Spleen (tissue), 7 donors: ENCODE results near the gene NAMPT.

Source experiments
- POLR2AphosphoS5 ChIP-seq, 3 donors: sonication (generic); formaldehyde crosslinking; IDR thresholded peaks; one replicate each; pipeline ENCODE4 v1.5.1; 2017; ENCODE audit warnings: antibody characterized with exemption in 3 of 3
- TF ChIP-seq, protein P1 (sequence below), 11 experiments: fragments of 200-600 bp in 7 of 11; fragments of 450-650 bp in 4 of 11; sonication (generic) in 4 of 11; IDR thresholded peaks in 8 of 11; conservative IDR thresholded peaks in 3 of 11; 1 replicate in 7 of 11; 2 replicates in 4 of 11; pipeline versions ENCODE4 v1.4.0 to v1.8.0; 2016 to 2021; ENCODE audit warnings: antibody characterized with exemption in 11 of 11, inconsistent platforms in 4 of 11, mild to moderate bottlenecking in 1 of 11
- donor health status: DM: no; HTN: no; CAD: no; lungs with moderate emphysema.
- donor health status: DM: no; HTN: no; CAD: no.
- donor health status: DM: no; HTN: no; CAD: no.

DNA sequence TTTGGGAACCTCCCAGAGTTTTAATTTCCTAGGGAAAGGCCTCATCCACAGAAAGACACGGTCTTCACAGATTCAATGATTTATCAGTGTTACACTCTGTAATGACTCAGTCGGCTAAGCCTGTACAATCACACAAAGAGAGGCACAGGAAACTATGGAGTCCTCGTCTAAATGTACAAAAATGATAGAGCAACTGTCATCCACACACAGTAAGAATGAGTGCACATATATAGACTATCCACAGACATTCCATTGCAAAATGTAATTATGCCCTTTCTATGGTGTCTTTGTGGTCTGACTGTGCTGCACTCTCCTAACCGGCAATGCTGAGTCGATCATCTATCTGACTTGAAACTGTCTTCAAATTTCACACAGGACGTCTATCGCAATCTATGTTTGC lies 3.5 kb upstream of the NAMPT start:
- TF ChIP-seq, protein P1, sequence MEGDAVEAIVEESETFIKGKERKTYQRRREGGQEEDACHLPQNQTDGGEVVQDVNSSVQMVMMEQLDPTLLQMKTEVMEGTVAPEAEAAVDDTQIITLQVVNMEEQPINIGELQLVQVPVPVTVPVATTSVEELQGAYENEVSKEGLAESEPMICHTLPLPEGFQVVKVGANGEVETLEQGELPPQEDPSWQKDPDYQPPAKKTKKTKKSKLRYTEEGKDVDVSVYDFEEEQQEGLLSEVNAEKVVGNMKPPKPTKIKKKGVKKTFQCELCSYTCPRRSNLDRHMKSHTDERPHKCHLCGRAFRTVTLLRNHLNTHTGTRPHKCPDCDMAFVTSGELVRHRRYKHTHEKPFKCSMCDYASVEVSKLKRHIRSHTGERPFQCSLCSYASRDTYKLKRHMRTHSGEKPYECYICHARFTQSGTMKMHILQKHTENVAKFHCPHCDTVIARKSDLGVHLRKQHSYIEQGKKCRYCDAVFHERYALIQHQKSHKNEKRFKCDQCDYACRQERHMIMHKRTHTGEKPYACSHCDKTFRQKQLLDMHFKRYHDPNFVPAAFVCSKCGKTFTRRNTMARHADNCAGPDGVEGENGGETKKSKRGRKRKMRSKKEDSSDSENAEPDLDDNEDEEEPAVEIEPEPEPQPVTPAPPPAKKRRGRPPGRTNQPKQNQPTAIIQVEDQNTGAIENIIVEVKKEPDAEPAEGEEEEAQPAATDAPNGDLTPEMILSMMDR (IDR thresholded peaks at IDR 0.05 in 8 of 11, conservative IDR thresholded peaks at IDR 0.05 in 3 of 11), result no peak
- TF ChIP-seq POLR2AphosphoS5 (IDR thresholded peaks at IDR 0.05), result no peak
